ENCODE data around the gene NTNG1. TPM values are rescaled to one million over a fixed set of nuclear protein-coding genes. Genes with fewer than 3 reads are reported as not detected.
A peak's percentile ranks its signal among the peaks of the same experiment; 100 is the strongest.

The NTNG1 gene
- total RNA-seq, 1 donor from 2014 or later: 1.1 TPM

- H3K36me3 Mint-ChIP-seq (ENCODE audit: insufficient read depth): no peaks in the 10 kb centered on the region
- DNase-seq (ENCODE audit: low spot score, unreplicated experiment): no peak
- no peaks in the 10 kb centered on the region for H3K9me3 Mint-ChIP-seq (ENCODE audit: low read depth)
- no peak overlapping the region for H3K4me3 Mint-ChIP-seq (ENCODE audit: low read depth)
- peaks cover 18% of the 10 kb centered on the region for H3K4me1 Mint-ChIP-seq (ENCODE audit: low read depth)
- no peaks in the 10 kb centered on the region for H3K27me3 Mint-ChIP-seq
- TF ChIP-seq CTCF (IDR thresholded peaks at IDR 0.05; ENCODE audit: unreplicated experiment): no peak
- peak overlapping the region; percentile 25 for H3K27ac Mint-ChIP-seq
Measured at GRCh38 chr1:107358619-107359327, 217.9 kb downstream of the NTNG1 start.

DNA sequence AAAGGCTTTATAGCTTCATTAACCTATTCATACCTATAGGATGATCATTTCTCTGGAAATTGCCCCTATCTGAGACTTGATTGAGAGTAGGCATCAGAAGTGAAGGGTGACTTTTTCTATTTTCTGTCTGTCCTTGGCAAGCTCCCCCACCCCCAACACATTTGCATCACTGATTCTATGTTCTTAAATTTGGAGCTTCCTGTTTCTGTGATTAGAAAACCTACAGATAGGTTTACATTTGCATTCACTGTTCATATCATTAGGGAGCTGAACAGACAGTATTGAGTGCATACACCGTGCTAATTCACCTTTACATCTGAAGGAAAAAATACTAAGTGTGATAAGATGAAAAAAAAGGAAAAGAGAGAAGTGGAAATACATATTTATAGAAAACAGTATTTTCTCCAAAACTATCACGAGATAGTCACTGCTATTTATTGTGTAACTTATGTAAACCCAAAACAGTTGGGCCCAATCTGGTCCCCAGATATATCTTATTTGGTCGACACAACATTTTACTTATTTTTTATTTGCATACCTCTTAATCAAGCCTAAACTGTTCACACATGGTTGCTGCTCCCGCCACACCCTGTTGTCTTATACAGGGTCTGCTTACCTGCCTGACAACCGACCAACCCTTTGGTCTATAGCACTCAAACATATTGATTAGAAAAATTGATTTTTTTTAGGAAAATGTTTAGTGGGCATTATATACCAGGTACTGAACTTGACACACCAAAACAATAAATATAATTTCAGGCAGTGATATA, 218.8 kb downstream of the NTNG1 start:
- H3K4me1 Mint-ChIP-seq (ENCODE audit: low read depth): peaks cover 20% of the 10 kb centered on the region
- no peaks in the 10 kb centered on the region for H3K9me3 Mint-ChIP-seq (ENCODE audit: low read depth)
- no peak overlapping the region for H3K4me3 Mint-ChIP-seq (ENCODE audit: low read depth)
- H3K27me3 Mint-ChIP-seq: no peaks in the 10 kb centered on the region
- no peak overlapping the region for H3K27ac Mint-ChIP-seq
- DNase-seq (ENCODE audit: low spot score, unreplicated experiment): no peak
- no peak for TF ChIP-seq CTCF (IDR thresholded peaks at IDR 0.05; ENCODE audit: unreplicated experiment)
- no peaks in the 10 kb centered on the region for H3K36me3 Mint-ChIP-seq (ENCODE audit: insufficient read depth)

DNA sequence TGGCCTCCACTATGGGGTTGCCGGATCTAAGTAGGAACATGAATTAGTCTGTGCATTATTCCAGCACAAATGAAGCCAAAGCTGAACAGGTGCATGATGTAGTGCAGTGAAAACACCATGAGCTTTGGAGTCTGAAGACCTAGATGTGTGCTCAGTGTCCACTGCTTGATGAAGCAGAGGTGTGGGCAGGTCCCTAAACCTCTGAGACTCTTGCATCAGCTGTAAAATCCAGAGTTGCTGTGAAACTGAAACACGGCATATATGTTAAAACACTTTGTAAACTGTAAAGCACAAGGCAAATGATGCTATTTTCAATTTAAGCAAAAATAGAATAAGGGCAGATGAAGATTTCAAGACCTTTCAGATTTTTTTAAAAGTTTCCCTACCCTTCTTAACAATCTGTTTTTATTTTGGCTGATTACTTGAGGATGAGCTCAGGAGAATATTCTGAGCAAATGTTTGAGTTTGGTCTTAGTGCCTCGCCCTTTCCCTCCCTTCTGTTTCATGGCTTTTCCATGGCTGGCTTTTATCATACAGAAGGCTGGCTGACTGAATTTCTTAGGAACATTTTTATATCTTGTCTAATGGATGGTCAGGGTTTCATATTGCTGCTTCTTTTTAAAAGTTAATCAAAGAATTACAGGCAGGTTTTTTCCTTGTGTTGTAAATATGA, 221.8 kb downstream of the NTNG1 start:
- no peak for DNase-seq (ENCODE audit: low spot score, unreplicated experiment)
- no peaks in the 10 kb centered on the region for H3K27me3 Mint-ChIP-seq
- H3K27ac Mint-ChIP-seq: no peak overlapping the region
- peaks cover 26% of the 10 kb centered on the region for H3K4me1 Mint-ChIP-seq (ENCODE audit: low read depth)
- H3K9me3 Mint-ChIP-seq (ENCODE audit: low read depth): no peaks in the 10 kb centered on the region
- no peaks in the 10 kb centered on the region for H3K36me3 Mint-ChIP-seq (ENCODE audit: insufficient read depth)
- TF ChIP-seq CTCF (IDR thresholded peaks at IDR 0.05; ENCODE audit: unreplicated experiment): no peak
- no peak overlapping the region for H3K4me3 Mint-ChIP-seq (ENCODE audit: low read depth)

- H3K27ac Mint-ChIP-seq: no peak overlapping the region
- H3K4me1 Mint-ChIP-seq (ENCODE audit: low read depth): peaks cover 26% of the 10 kb centered on the region
- H3K36me3 Mint-ChIP-seq (ENCODE audit: insufficient read depth): no peaks in the 10 kb centered on the region
- no peaks in the 10 kb centered on the region for H3K27me3 Mint-ChIP-seq
- no peak for DNase-seq (ENCODE audit: low spot score, unreplicated experiment)
- no peaks in the 10 kb centered on the region for H3K9me3 Mint-ChIP-seq (ENCODE audit: low read depth)
- H3K4me3 Mint-ChIP-seq (ENCODE audit: low read depth): no peak overlapping the region
- no peak for TF ChIP-seq CTCF (IDR thresholded peaks at IDR 0.05; ENCODE audit: unreplicated experiment)
Measured at GRCh38 chr1:107363154-107363553, 222.3 kb downstream of the NTNG1 start.

DNA sequence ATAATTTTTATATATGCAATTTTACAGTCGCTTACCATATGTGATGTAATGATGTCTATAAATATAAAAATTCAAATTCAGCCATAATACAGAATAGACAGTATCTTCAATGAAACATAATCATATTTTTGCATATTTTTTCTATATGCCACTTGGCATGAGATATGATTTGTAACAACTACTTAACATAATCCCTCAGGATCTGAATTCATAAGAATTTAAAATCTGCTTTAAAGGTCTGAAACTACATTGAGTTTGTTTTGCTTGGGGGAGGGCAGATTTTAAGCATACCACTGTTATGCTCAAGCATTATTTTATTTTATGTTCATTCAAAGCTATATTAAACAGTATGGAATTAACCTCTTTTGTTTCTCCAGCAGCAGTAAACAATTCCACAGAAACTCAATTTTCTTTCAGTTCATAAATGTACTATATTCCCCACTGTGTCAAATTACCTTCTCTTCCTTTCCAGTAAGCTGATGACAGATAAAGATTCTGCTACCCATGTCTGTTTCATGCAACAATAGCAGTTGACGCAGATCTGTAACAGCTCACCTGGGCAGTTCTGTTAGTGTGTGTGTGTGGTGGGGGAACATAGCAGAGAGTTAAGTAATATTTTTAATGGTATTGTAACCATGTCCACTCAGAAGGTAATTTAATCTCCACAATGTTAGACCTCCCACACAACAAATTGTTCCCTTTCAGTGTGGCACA, 224.8 kb downstream of the NTNG1 start:
- Mint-ChIP-seq H3K9me3 (ENCODE audit: low read depth) (no peaks in the 10 kb centered on the region), H3K27ac (no peak overlapping the region), H3K27me3 (no peaks in the 10 kb centered on the region), H3K4me3 (ENCODE audit: low read depth) (no peak overlapping the region), H3K4me1 (ENCODE audit: low read depth) (peaks cover 8% of the 10 kb centered on the region), H3K36me3 (ENCODE audit: insufficient read depth) (no peaks in the 10 kb centered on the region)
- DNase-seq (ENCODE audit: low spot score, unreplicated experiment): no peak
- TF ChIP-seq CTCF (IDR thresholded peaks at IDR 0.05; ENCODE audit: unreplicated experiment): no peak
